ENCODE data around the gene THOC2.

Gene THOC2

GRCh38 chrX:123563167-123563566 lies 169.7 kb downstream of the THOC2 start:
- DNase-seq: no peak

GRCh38 chrX:123562342-123563146 lies 170.3 kb downstream of the THOC2 start:
- DNase-seq: no peak

DNA sequence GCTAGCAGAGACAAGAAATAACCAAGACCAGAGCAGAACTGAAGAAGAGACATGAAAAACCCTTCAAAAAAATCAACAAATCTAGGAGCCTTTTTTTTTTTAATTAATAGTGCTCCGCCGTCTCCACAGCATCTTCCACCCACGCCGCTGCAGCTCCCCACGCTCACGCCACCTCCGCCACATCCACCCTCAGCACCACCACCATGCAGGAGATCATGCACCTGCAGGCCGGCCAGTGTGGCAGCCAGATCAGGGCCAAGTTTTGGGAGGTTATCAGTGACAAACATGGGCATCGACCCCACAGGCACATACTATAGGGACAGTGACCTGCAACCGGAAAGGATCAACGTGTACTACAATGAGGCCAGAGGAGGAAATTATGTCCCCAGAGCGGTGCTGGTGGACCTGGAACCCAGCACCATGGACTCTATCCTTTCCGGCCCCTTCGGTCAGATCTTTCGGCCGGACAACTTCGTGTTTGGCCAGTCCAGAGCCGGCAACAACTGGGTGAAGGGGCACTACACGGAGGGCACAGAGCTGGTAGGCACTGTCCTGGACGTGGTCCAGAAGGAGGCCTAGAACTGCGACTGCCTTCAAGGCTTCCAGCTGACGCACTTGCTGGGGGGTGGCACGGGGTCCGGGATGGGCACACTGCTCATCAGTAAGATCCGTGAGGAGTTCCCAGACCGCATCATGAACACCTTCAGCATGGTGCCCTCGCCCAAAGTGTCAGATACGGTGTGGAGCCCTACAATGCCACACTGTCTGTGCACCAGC lies 171.2 kb downstream of the THOC2 start:
- DNase-seq: no peak

GRCh38 chrX:123550829-123551228 lies 182.0 kb downstream of the THOC2 start:
- DNase-seq: no peak
